ENCODE results near the gene MINDY4.
"Not testable (repeated sequence)": the region's sequence is repeated elsewhere in the genome, so short reads cannot be mapped to it uniquely, and the experiment has no call there.

MINDY4 gene

GRCh38 chr7:30826181-30826580, 55.0 kb downstream of the MINDY4 start:
- Histone ChIP-seq H3K4me3 (ENCODE audit: low read depth in 1 of 2, low read length in 1 of 2) (no peak overlapping the region), H3K27me3 (no peaks in the 10 kb centered on the region), H3K4me1 (ENCODE audit: control insufficient read depth in 1 of 2, insufficient read depth in 1 of 2, low read depth in 1 of 2, low read length in 1 of 2) (no peaks in the 10 kb centered on the region), H3K9me3 (no peaks in the 10 kb centered on the region), H3K36me3 (no peaks in the 10 kb centered on the region), H3K27ac (no peak overlapping the region)
- no peak for TF ChIP-seq CTCF (IDR thresholded peaks at IDR 0.05)

GRCh38 chr7:30828591-30828990, 57.4 kb downstream of the MINDY4 start:
- no peak overlapping the region for H3K4me3 ChIP-seq (ENCODE audit: low read depth in 1 of 2, low read length in 1 of 2)
- TF ChIP-seq CTCF (IDR thresholded peaks at IDR 0.05) = no peak
- no peaks in the 10 kb centered on the region for H3K4me1 ChIP-seq (ENCODE audit: control insufficient read depth in 1 of 2, insufficient read depth in 1 of 2, low read depth in 1 of 2, low read length in 1 of 2)
- H3K27me3 ChIP-seq = no peaks in the 10 kb centered on the region
- no peaks in the 10 kb centered on the region for H3K9me3 ChIP-seq
- no peaks in the 10 kb centered on the region for H3K36me3 ChIP-seq
- no peak overlapping the region for H3K27ac ChIP-seq

GRCh38 chr7:30829471-30829870, 58.3 kb downstream of the MINDY4 start:
- TF ChIP-seq CTCF (IDR thresholded peaks at IDR 0.05) = no peak
- Histone ChIP-seq H3K27me3 (no peaks in the 10 kb centered on the region), H3K9me3 (no peaks in the 10 kb centered on the region), H3K4me1 (ENCODE audit: control insufficient read depth in 1 of 2, insufficient read depth in 1 of 2, low read depth in 1 of 2, low read length in 1 of 2) (no peaks in the 10 kb centered on the region), H3K27ac (no peak overlapping the region), H3K4me3 (ENCODE audit: low read depth in 1 of 2, low read length in 1 of 2) (no peak overlapping the region), H3K36me3 (no peaks in the 10 kb centered on the region)

- Histone ChIP-seq H3K27me3 (no peaks in the 10 kb centered on the region), H3K27ac (no peak overlapping the region), H3K36me3 (no peaks in the 10 kb centered on the region), H3K9me3 (no peaks in the 10 kb centered on the region), H3K4me1 (ENCODE audit: control insufficient read depth in 1 of 2, insufficient read depth in 1 of 2, low read depth in 1 of 2, low read length in 1 of 2) (no peaks in the 10 kb centered on the region), H3K4me3 (ENCODE audit: low read depth in 1 of 2, low read length in 1 of 2) (no peak overlapping the region)
- no peak for TF ChIP-seq CTCF (IDR thresholded peaks at IDR 0.05)
Observed at GRCh38 chr7:30831227-30831626, 60.0 kb downstream of the MINDY4 start.

- no peak for TF ChIP-seq CTCF (IDR thresholded peaks at IDR 0.05)
- H3K4me1 ChIP-seq (ENCODE audit: control insufficient read depth in 1 of 2, insufficient read depth in 1 of 2, low read depth in 1 of 2, low read length in 1 of 2) = no peaks in the 10 kb centered on the region
- no peak overlapping the region for H3K4me3 ChIP-seq (ENCODE audit: low read depth in 1 of 2, low read length in 1 of 2)
- H3K36me3 ChIP-seq = no peaks in the 10 kb centered on the region
- H3K27me3 ChIP-seq = no peaks in the 10 kb centered on the region
- H3K27ac ChIP-seq = no peak overlapping the region
- H3K9me3 ChIP-seq = no peaks in the 10 kb centered on the region
Observed at GRCh38 chr7:30831936-30832335, 60.7 kb downstream of the MINDY4 start.

- not testable (repeated sequence) for H3K27ac ChIP-seq; H3K9me3 ChIP-seq; H3K27me3 ChIP-seq; H3K4me3 ChIP-seq (ENCODE audit: low read depth in 1 of 2, low read length in 1 of 2); H3K4me1 ChIP-seq (ENCODE audit: control insufficient read depth in 1 of 2, insufficient read depth in 1 of 2, low read depth in 1 of 2, low read length in 1 of 2); H3K36me3 ChIP-seq
Observed at GRCh38 chr7:30834017-30834674, 62.9 kb downstream of the MINDY4 start.

All from neutrophil (primary cell).